HFFc6 (cell line): ENCODE results near the gene DMAC2. TPM values are rescaled to one million over a fixed set of nuclear protein-coding genes. Genes with fewer than 3 reads are reported as not detected.

Experiments
- DNase-seq: peaks from one replicate; pipeline ENCODE4 v3.0.0-alpha.2; 2018
- H3K27ac Mint-ChIP-seq: 2 replicates; pipeline ENCODE4 v1.8.0; 2020; ENCODE audit warnings: mild to moderate bottlenecking, mixed read lengths
- H3K27me3 Mint-ChIP-seq: 2 replicates; pipeline ENCODE4 v1.8.0; 2021; ENCODE audit warnings: mild to moderate bottlenecking, moderate library complexity, mixed read lengths; ENCODE audit not compliant: insufficient read depth
- H3K36me3 Mint-ChIP-seq: 2 replicates; pipeline ENCODE4 v1.8.0; 2021; ENCODE audit warnings: low read depth, mixed read lengths
- H3K4me1 Mint-ChIP-seq: 2 replicates; pipeline ENCODE4 v1.8.0; 2020; ENCODE audit warnings: low read depth, mixed read lengths
- H3K4me3 Mint-ChIP-seq: 2 replicates; pipeline ENCODE4 v1.8.0; 2020; ENCODE audit warnings: mild to moderate bottlenecking, moderate library complexity, mixed read lengths
- H3K9me3 Mint-ChIP-seq: 2 replicates; pipeline ENCODE4 v1.8.0; 2020; ENCODE audit warnings: mild to moderate bottlenecking, mixed read lengths
- CTCF ChIP-seq: fragments of 200-600 bp; sonication (generic); IDR thresholded peaks from 2 replicates; pipeline ENCODE4 v1.5.0; 2021; ENCODE audit warnings: antibody characterized with exemption, mild to moderate bottlenecking
- total RNA-seq, 6 experiments: library from RNA; stranded (reverse); fragmentation: NEBNext Ultra II Directional; extraction: Animal tissue kit (Norgen Biotek cat#: 25700); gene quantifications; 2 replicates in 1 of 6; 3 replicates in 5 of 6; pipeline ENCODE4 v1.2.3, GENCODE V29; 2021

Gene DMAC2
- total RNA-seq, 6 experiments from 2014 or later, result 42.8 to 52.2 (median 46.3) TPM

- H3K27ac Mint-ChIP-seq, result no peak overlapping the region
- H3K36me3 Mint-ChIP-seq, result peaks cover 11% of the 10 kb centered on the region
- no peak for DNase-seq
- peaks cover 1% of the 10 kb centered on the region; the same call in 1 of the 2 replicates for H3K27me3 Mint-ChIP-seq
- peaks cover 22% of the 10 kb centered on the region for H3K4me1 Mint-ChIP-seq
- no peaks in the 10 kb centered on the region for H3K9me3 Mint-ChIP-seq
- TF ChIP-seq CTCF, result no peak
- H3K4me3 Mint-ChIP-seq, result no peak overlapping the region
Observed at GRCh38 chr19:41424335-41425173, 15.2 kb downstream of the DMAC2 start.

GRCh38 chr19:41422955-41423354 lies 16.8 kb downstream of the DMAC2 start:
- Mint-ChIP-seq H3K4me1 (peaks cover 14% of the 10 kb centered on the region), H3K9me3 (no peaks in the 10 kb centered on the region), H3K36me3 (peaks cover 16% of the 10 kb centered on the region), H3K27ac (no peak overlapping the region), H3K4me3 (no peak overlapping the region), H3K27me3 (peaks cover 3% of the 10 kb centered on the region; the same call in 1 of the 2 replicates)
- TF ChIP-seq CTCF, result no peak
- no peak for DNase-seq

- no peak for TF ChIP-seq CTCF
- no peak overlapping the region for H3K27ac Mint-ChIP-seq
- no peaks in the 10 kb centered on the region for H3K9me3 Mint-ChIP-seq
- H3K27me3 Mint-ChIP-seq, result peaks cover 3% of the 10 kb centered on the region; the same call in 1 of the 2 replicates
- peaks cover 9% of the 10 kb centered on the region for H3K4me1 Mint-ChIP-seq
- no peak overlapping the region for H3K4me3 Mint-ChIP-seq
- H3K36me3 Mint-ChIP-seq, result peaks cover 16% of the 10 kb centered on the region
- DNase-seq, result no peak
Observed at GRCh38 chr19:41422456-41422855, 17.3 kb downstream of the DMAC2 start.

GRCh38 chr19:41421973-41422372 lies 17.7 kb downstream of the DMAC2 start:
- peaks cover 4% of the 10 kb centered on the region for H3K4me1 Mint-ChIP-seq
- peaks cover 3% of the 10 kb centered on the region; the same call in 1 of the 2 replicates for H3K27me3 Mint-ChIP-seq
- no peak for DNase-seq
- no peak overlapping the region for H3K27ac Mint-ChIP-seq
- H3K9me3 Mint-ChIP-seq, result no peaks in the 10 kb centered on the region
- no peak for TF ChIP-seq CTCF
- H3K36me3 Mint-ChIP-seq, result peaks cover 16% of the 10 kb centered on the region
- H3K4me3 Mint-ChIP-seq, result no peak overlapping the region

GRCh38 chr19:41421314-41421713 lies 18.4 kb downstream of the DMAC2 start:
- H3K4me3 Mint-ChIP-seq, result no peak overlapping the region
- no peak for DNase-seq
- no peak for TF ChIP-seq CTCF
- H3K27me3 Mint-ChIP-seq, result peaks cover 3% of the 10 kb centered on the region; the same call in 1 of the 2 replicates
- H3K27ac Mint-ChIP-seq, result no peak overlapping the region
- H3K36me3 Mint-ChIP-seq, result peaks cover 16% of the 10 kb centered on the region
- H3K4me1 Mint-ChIP-seq, result no peaks in the 10 kb centered on the region
- no peaks in the 10 kb centered on the region for H3K9me3 Mint-ChIP-seq
